Lower leg skin (tissue), 3 donors: ENCODE data around the gene GDF9.

ENCODE experiments used
- CTCF ChIP-seq, 3 donors: fragments of 450-650 bp; IDR thresholded peaks; one replicate each; pipeline ENCODE4 v1.5.1; 2016; ENCODE audit warnings: antibody characterized with exemption in 3 of 3, mild to moderate bottlenecking in 3 of 3, moderate library complexity in 2 of 3
- POLR2A ChIP-seq, 2 donors: fragments of 450-650 bp; IDR thresholded peaks; one replicate each; pipeline ENCODE4 v1.6.1; 2016 to 2017; ENCODE audit warnings: antibody characterized with exemption in 2 of 2, mild to moderate bottlenecking in 1 of 2, moderate library complexity in 1 of 2

GRCh38 chr5:132859889-132860437 lies 6.3 kb downstream of the GDF9 start:
- TF ChIP-seq CTCF (IDR thresholded peaks at IDR 0.05), result no peak
- no peak for TF ChIP-seq POLR2A (IDR thresholded peaks at IDR 0.05)
